Nucleus accumbens (tissue), 56 donors: ENCODE results near the gene C4orf46.
"Not testable (repeated sequence)": the region's sequence is repeated elsewhere in the genome, so short reads cannot be mapped to it uniquely, and the experiment has no call there.

ENCODE experiments used
- DNase-seq, 56 donors: peaks; one replicate each; lab custom pipeline; 2025; lab: John Stamatoyannopoulos, UW

The C4orf46 gene

GRCh38 chr4:158671665-158671914, at the start of gene C4orf46:
C4orf46 (minus strand) TSS chr4:158671887; CDS start chr4:158671801, 86 bp downstream.
- no peak for DNase-seq

DNA sequence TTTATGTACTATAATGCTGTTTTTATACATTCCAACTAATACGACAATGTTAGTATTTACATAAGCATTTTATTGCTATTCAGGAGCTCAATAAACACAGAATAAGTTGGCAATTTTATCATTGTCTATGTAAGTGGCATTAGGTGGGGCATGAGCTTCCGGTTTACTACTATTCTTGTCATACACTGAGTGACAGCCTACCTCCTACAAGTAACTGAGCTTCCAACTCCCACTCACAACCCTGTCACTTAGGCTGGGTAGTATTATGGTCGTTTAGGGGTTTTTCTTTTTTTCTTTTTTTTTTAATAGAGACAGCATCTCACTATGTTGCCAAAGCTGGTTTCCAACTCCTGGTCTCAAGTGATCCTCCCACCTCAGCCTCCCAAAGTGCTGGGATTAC, 44.1 kb upstream of the C4orf46 start:
- DNase-seq: peak in 1 of 56 donors; percentile 2

- no peak for DNase-seq
These were observed 43.2 kb upstream of the C4orf46 start for GRCh38 chr4:158714937-158715336.

- DNase-seq: not testable (repeated sequence)
These were observed 40.9 kb upstream of the C4orf46 start for GRCh38 chr4:158712622-158713021.

GRCh38 chr4:158710814-158711213, 39.1 kb upstream of the C4orf46 start:
- DNase-seq: no peak

GRCh38 chr4:158704274-158704673, 32.6 kb upstream of the C4orf46 start:
- DNase-seq: no peak

GRCh38 chr4:158688813-158689212, 17.1 kb upstream of the C4orf46 start:
- DNase-seq: no peak

DNA sequence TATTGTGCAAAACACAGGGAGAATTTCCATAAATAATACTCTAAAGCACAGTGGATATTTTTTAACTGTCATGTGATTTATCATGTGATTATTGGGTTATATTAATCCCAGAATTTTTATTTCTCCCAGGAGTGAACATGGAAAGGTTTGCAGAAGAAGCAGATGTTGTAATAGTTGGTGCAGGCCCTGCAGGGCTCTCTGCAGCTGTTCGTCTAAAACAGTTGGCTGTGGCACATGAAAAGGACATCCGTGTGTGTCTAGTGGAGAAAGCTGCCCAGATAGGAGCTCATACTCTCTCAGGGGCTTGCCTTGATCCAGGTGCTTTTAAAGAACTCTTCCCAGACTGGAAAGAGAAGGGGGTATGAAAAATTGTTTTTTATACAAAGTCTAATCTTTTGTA, 10.4 kb upstream of the C4orf46 start:
- no peak for DNase-seq

DNA sequence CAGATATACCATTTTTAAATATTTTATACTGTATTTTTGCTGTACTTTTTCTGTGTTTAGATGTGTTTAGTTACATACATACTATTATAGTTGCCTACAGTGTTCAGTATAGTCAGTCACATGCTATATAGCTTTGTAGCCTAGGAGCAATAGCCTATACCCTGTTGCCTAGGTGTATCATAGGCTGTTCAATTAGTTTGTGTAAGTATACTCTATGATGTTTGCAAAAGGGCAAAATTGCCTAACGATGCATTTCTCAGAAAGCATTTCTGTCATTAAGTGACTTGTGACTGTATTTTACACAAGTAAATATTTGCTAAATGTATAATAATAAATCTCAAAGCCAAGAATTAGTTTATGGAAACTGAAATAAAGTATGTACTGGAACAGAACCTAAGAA, 9.9 kb upstream of the C4orf46 start:
- DNase-seq: no peak

- DNase-seq: no peak
These were observed 7.1 kb upstream of the C4orf46 start for GRCh38 chr4:158678767-158679166.

- DNase-seq: no peak
These were observed 4.4 kb upstream of the C4orf46 start for GRCh38 chr4:158676076-158676475.

GRCh38 chr4:158673633-158674032, 1.9 kb upstream of the C4orf46 start:
- no peak for DNase-seq

DNA sequence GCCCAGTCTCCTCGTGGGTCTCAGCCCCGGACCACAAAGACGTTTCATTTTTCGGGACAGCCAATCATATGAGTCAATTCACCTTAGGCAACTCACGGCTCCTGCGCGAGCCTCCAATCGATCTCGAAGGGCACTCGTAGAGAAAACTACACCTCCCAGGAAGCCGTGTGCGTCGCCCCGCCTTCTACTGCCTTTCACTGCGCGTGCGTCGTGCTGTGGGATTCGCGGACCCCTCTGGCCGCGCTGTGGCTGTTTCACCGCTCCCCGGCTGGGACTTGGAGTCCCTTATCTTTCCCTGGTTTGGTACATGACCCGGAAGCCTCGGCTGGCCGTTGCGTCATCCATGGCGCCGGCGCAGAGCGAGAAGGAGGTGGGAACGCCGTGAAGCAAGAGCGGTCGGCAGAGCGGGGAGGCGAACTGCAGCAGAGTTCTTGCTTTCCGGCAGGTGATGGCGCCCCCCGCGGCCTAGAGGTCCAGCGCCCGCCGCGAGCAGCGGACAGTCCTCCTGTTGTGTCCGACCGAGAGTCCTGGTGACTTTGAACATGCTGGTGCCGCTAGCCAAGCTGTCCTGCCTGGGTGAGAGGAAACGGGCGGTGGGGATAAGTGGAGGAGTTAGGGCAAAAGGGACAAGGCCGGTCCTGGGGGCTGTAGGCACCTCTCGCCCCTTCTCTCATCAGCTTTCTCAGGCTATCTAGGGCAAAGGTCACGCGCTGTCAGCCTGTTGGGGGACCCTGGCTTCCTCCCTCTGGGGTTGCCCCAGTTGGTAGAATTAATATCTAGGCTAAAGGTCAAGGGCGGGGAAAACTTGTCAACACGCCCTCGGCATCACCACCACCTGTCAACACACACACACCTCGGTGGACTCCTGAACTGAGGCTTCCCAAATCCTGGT, 474 bp upstream of the C4orf46 start, which contains the start of gene ETFDH:
ETFDH (plus strand) TSS at position 382 of the 892 bp plus-strand sequence; CDS start at position 543, 161 bp downstream.
- DNase-seq: peak; percentile 94 to 100 (median 99)

- peak in 49 of 56 donors; percentile 4 to 73 (median 42) for DNase-seq
These were observed 567 bp downstream of the C4orf46 start for GRCh38 chr4:158670975-158671664.

DNA sequence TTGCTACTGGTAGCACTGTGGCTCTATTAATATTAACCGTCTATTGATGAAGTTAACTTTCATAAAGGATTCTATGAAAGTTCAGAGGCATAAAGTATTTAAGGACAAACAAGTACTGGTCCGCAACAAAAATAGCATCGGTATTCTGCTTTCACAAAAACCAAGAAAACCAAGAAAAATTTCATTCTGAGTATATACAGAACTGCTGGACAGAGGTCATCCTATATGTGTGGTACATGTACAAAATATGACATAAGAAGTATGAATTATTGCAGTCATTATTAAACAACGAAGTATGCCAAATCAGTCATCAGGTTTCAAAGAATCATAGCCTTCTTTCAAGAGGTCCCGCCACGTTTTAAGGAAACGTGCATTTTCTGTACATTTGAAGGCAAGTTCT, 2.4 kb downstream of the C4orf46 start:
- no peak for DNase-seq

- DNase-seq: no peak
These were observed 4.0 kb downstream of the C4orf46 start for GRCh38 chr4:158667651-158668198.

- no peak for DNase-seq
These were observed 4.8 kb downstream of the C4orf46 start for GRCh38 chr4:158666892-158667291.

- DNase-seq: no peak
These were observed 6.9 kb downstream of the C4orf46 start for GRCh38 chr4:158664806-158665205.

- not testable (repeated sequence) for DNase-seq
These were observed 7.7 kb downstream of the C4orf46 start for GRCh38 chr4:158663707-158664625.

- DNase-seq: not testable (repeated sequence)
These were observed 8.4 kb downstream of the C4orf46 start for GRCh38 chr4:158663255-158663654.
